Stimulated activated CD4-positive, alpha-beta T cell treated with anti-CD3 and anti-CD28 coated beads, TNF-alpha, amount 100 ng/mL, for 1 hour (primary cell): ENCODE data around the gene NR2C2.
"Not testable (repeated sequence)": the region's sequence is repeated elsewhere in the genome, so short reads cannot be mapped to it uniquely, and the experiment has no call there.

Source experiments
- DNase-seq, 3 donors: peaks; one replicate each; pipeline ENCODE4 v3.0.0-alpha.2; 2020; ENCODE audit warnings: low read depth in 3 of 3, low spot score in 1 of 3

Gene NR2C2

GRCh38 chr3:14947100-14947885 lies at the start of gene NR2C2:
NR2C2 (plus strand) TSS chr3:14947583; CDS start chr3:15003915, 56,332 bp downstream.
- peak; percentile 54 to 80 (median 68) for DNase-seq

GRCh38 chr3:14898929-14899328 lies 48.5 kb upstream of the NR2C2 start:
- no peak for DNase-seq

- DNase-seq = no peak
These were observed 47.3 kb upstream of the NR2C2 start for GRCh38 chr3:14899993-14900618.

- DNase-seq = no peak
These were observed 46.2 kb upstream of the NR2C2 start for GRCh38 chr3:14900881-14901873.

- no peak for DNase-seq
These were observed 44.7 kb upstream of the NR2C2 start for GRCh38 chr3:14902719-14903118.

GRCh38 chr3:14903501-14903900 lies 43.9 kb upstream of the NR2C2 start:
- not testable (repeated sequence) for DNase-seq

GRCh38 chr3:14905055-14905657 lies 42.2 kb upstream of the NR2C2 start:
- no peak for DNase-seq

GRCh38 chr3:14906355-14906971 lies 40.9 kb upstream of the NR2C2 start:
- no peak for DNase-seq

GRCh38 chr3:14907043-14907966 lies 40.1 kb upstream of the NR2C2 start:
- no peak for DNase-seq

- no peak for DNase-seq
These were observed 38.1 kb upstream of the NR2C2 start for GRCh38 chr3:14909250-14909649.

- no peak for DNase-seq
These were observed 35.7 kb upstream of the NR2C2 start for GRCh38 chr3:14911651-14912050.

GRCh38 chr3:14913071-14913925 lies 34.1 kb upstream of the NR2C2 start:
- no peak for DNase-seq

GRCh38 chr3:14913926-14914778 lies 33.2 kb upstream of the NR2C2 start:
- DNase-seq = no peak

- no peak for DNase-seq
These were observed 32.6 kb upstream of the NR2C2 start for GRCh38 chr3:14914779-14915117.

- DNase-seq = peak in 1 of 3 donors; percentile 8
These were observed 31.7 kb upstream of the NR2C2 start for GRCh38 chr3:14915636-14916222.

GRCh38 chr3:14918356-14918860 lies 29.0 kb upstream of the NR2C2 start:
- no peak for DNase-seq

GRCh38 chr3:14920536-14920935 lies 26.8 kb upstream of the NR2C2 start:
- no peak for DNase-seq
